Measurements from ENCODE around the gene IL1RL2.

The IL1RL2 gene

GRCh38 chr2:102194609-102195268 lies 7.9 kb downstream of the IL1RL2 start:
- no peak for DNase-seq

GRCh38 chr2:102197389-102198137 lies 10.7 kb downstream of the IL1RL2 start:
- DNase-seq = no peak

GRCh38 chr2:102200539-102200938 lies 13.7 kb downstream of the IL1RL2 start:
- no peak for DNase-seq

- no peak for DNase-seq
Measured at GRCh38 chr2:102204638-102205037, 17.8 kb downstream of the IL1RL2 start.

GRCh38 chr2:102206666-102207341 lies 20.0 kb downstream of the IL1RL2 start:
- no peak for DNase-seq

- no peak for DNase-seq
Measured at GRCh38 chr2:102208774-102209173, 22.0 kb downstream of the IL1RL2 start.

GRCh38 chr2:102209474-102209873 lies 22.7 kb downstream of the IL1RL2 start:
- no peak for DNase-seq

GRCh38 chr2:102217032-102217431 lies 30.2 kb downstream of the IL1RL2 start:
- DNase-seq = no peak

- DNase-seq = no peak
Measured at GRCh38 chr2:102224824-102225739, 38.3 kb downstream of the IL1RL2 start.

GRCh38 chr2:102226171-102226570 lies 39.3 kb downstream of the IL1RL2 start:
- no peak for DNase-seq

- DNase-seq = no peak
Measured at GRCh38 chr2:102226612-102227391, 40.0 kb downstream of the IL1RL2 start.

GRCh38 chr2:102229141-102229769 lies 42.4 kb downstream of the IL1RL2 start:
- DNase-seq = no peak

GRCh38 chr2:102230410-102230909 lies 43.6 kb downstream of the IL1RL2 start:
- no peak for DNase-seq

GRCh38 chr2:102233132-102233884 lies 46.5 kb downstream of the IL1RL2 start:
- DNase-seq = no peak

GRCh38 chr2:102235042-102235473 lies 48.2 kb downstream of the IL1RL2 start:
- peak; percentile 31 for DNase-seq

- peak; percentile 32 for DNase-seq
Measured at GRCh38 chr2:102235491-102235890, 48.7 kb downstream of the IL1RL2 start.

- no peak for DNase-seq
Measured at GRCh38 chr2:102236132-102236531, 49.3 kb downstream of the IL1RL2 start.

- no peak for DNase-seq
Measured at GRCh38 chr2:102237176-102237575, 50.4 kb downstream of the IL1RL2 start.

GRCh38 chr2:102238039-102238756 lies 51.4 kb downstream of the IL1RL2 start:
- DNase-seq = peak; percentile 61

Measured in fibroblast of skin of scalp (primary cell).